ENCODE measurements around the gene AKAP13. TPM values are rescaled to one million over a fixed set of nuclear protein-coding genes. Genes with fewer than 3 reads are reported as not detected.
"Not testable (repeated sequence)": the region's sequence is repeated elsewhere in the genome, so short reads cannot be mapped to it uniquely, and the experiment has no call there.

Gene AKAP13
- polyA plus RNA-seq, 12 donors: 57.9 to 109 (median 77.9) TPM; not detected in 1

DNA sequence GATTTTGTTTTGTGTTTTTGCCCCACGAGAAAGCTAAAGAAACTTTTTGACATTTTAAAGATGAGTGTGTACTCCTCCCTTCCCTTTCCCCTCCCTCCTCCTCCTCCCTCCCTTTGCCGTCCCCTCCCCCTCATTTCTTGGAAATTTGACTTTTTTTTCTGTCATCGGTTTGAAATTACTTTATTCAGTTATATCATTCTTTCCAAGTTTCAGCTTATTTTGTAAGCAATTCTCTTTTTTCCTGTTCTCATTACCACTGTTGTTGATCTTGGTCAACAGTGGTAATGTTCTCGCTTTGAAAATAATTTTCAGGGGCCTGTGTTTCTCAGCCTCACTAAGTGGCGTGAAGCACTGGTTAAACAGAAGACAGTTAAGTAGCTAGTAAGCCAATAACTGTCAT, 178.4 kb downstream of the AKAP13 start:
- DNase-seq: no peak

DNA sequence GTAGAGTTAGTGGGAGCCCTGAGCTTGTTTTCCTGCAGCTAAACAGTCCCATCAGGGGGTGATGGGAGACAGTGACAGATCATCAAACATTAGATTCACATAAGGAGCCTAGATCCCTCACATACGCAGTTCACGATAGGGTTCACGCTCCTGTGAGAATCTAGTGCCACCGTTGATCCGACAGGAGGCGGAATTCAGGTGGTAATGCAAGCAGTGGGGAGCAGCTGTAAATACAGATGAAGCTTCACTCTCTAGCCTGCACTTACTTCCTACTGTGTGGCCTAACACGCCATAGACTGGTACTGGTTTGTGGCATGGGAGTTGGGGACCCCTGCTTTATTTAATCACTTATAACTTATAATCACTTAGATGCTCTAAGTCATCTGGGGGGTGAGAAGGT, 179.1 kb downstream of the AKAP13 start:
- DNase-seq: no peak

DNA sequence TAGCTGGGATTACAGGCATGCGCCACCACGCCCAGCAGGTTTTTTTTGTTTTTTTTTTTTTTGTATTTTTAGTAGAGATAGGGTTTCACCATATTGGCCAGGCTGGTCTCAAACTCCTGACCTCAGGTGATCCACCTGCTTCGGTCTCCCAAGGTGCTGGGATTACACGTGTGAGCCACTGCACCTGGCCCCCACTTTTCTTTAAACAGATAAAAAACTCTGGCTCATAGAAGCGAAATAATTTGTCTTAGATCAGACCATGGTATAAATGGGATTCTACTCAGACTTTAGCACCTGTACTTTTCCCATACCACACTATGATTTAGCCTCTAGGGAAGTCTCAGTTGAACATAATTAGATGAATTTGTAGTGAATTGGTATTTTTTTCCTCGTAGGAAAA, 182.4 kb downstream of the AKAP13 start:
- DNase-seq: no peak

DNA sequence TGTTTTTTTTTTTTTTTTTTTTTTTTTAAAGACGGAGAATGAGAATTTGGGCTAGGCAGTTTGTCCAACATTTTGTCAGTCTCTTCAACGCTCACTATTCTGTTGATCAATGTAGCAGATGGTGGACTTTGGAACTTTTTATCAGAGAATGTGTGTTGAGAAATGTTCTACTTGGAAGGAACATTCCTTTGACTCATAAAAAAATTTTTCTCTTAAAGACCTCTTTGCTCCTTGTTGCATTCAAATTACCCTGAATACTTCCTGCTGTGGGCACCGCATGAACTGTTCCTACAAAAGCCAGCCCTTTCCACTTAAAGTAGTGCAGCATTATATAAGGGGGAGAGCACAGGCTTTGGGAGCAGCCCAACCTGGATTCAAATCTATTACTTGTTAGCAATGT, 182.9 kb downstream of the AKAP13 start:
- DNase-seq: no peak

DNA sequence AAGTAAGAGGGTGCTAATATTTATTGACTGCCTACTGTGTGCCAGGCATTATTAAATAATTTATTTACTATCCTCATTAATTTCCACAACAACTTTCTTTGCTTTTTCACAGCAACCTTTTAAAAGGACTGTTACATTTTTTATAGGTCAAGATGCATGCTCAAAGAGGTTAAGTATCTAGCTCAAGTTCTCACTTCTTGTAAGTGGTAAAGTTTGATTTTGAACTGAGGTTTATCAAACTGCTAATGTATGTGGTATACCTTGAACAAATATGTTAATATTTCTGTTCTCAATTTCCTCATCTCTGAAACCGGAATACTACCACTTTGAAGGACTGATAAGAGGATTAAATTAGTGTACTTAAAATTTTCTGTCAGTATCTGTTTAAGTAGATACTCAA, 183.3 kb downstream of the AKAP13 start:
- no peak for DNase-seq

DNA sequence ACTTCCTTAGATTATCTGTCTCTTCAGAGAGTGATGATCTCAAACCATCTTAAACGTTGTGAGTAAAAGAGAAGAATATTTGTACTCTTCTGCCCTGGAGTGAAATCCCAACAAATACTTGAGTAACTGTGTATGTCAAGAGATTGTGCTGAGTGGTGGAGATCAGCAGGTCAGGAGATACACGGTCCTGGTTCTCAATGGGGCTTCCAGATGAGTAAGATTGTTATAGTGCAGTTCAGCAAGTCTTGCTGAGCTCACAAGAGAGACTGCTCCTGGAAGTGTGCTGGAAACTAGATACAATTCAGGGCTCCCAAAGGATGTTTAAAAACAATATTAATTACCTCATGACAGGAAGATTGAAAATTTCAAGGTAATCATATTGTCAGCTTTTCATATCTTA, 184.3 kb downstream of the AKAP13 start:
- no peak for DNase-seq

DNA sequence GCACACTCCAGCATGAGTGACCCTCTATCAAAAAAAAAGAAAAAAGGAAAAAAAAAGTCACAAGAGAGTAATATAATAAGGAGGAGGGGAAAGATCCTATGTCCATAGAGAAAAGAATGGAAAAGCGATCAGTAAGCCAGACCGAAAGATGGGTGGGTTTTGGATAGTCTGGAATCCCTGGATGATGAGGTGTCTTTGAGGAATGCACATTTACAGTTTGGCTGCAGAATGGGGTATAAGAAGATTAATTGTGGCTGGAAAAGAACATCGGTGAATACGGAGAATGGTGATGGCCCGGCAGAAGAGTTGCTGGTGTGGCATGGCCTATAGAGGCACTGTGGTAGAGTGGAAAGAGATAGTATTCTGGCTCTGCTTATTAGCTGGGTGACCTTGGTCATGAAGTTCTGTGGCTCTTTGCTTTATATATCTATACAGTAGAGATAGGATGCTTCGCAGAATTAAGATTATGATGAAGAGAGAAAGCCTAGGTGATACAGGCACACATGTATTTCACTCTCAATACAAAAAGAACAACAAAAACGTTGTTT, 187.9 kb downstream of the AKAP13 start:
- no peak for DNase-seq

DNA sequence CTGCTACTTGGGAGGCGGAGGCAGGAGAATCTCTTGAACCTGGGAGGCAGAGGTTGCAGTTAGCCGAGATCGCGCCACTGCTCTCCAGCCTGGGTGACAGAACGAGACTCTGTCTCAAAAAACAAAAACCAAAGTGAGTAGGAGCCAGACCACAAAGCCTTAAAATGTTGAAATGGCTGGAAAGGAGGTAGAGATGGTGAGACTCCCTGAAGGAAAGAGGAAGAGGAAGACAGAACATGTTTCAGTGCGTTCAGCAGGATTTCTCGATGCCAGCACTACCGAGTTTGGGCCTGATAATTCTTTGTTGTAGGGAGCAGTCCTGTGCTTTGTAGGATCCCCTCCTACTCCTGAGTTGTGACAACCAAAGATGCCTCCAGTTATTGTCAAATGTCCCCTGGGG, 189.9 kb downstream of the AKAP13 start:
- DNase-seq: no peak

DNA sequence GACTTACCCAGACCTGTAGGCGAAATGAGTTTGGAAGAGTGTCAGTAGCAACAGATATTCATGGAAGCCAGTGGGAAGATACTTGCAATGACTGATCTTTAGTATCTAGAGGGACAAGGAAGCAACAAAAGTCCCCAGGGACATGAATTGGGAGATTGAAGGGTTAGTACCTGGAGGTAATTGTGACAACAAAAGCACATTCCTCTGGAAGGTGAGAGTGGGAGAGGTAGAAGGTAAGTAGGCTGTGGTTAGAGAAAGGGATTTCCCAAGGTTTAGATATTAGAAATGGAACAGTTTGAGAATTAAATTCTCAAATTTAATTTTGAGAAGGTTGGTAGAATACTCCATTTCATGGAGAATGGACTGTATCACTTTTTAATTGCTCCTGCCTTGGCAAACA, 191.4 kb downstream of the AKAP13 start:
- DNase-seq: no peak

DNA sequence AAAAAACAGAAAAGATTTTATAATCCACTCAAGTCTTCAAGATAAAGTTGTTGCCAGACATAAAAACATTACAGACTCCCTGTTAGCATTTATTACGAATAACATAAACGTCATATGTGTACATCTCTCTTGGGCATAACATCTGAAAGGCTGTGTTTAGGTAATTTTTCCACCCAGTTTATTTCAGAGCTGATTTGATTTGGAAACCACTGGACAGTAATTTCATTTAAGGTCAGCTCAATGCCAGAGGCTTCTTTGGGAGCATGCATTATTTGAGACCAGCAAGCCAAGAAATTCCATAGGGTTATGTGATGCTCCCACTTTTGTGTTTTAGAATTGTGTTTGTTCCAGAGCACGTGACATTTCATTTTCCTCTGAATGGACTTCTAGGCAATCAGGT, 196.0 kb downstream of the AKAP13 start:
- DNase-seq: no peak

DNA sequence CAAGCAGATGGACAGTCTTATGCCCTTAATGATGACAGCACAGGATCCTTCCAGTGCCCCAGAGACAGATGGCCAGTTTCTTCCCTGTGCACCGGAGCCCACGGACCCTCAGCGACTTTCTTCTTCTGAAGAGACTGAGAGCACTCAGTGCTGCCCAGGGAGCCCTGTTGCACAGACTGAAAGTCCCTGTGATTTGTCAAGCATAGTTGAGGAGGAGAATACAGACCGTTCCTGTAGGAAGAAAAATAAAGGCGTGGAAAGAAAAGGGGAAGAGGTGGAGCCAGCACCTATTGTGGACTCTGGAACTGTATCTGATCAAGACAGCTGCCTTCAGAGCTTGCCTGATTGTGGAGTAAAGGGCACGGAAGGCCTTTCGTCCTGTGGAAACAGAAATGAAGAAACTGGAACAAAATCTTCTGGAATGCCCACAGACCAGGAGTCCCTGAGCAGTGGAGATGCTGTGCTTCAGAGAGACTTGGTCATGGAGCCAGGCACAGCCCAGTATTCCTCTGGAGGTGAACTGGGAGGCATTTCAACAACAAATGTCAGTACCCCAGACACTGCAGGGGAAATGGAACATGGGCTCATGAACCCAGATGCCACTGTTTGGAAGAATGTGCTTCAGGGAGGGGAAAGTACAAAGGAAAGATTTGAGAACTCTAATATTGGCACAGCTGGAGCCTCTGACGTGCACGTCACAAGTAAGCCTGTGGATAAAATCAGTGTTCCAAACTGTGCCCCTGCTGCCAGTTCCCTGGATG, 198.7 kb downstream of the AKAP13 start:
- DNase-seq: no peak

DNA sequence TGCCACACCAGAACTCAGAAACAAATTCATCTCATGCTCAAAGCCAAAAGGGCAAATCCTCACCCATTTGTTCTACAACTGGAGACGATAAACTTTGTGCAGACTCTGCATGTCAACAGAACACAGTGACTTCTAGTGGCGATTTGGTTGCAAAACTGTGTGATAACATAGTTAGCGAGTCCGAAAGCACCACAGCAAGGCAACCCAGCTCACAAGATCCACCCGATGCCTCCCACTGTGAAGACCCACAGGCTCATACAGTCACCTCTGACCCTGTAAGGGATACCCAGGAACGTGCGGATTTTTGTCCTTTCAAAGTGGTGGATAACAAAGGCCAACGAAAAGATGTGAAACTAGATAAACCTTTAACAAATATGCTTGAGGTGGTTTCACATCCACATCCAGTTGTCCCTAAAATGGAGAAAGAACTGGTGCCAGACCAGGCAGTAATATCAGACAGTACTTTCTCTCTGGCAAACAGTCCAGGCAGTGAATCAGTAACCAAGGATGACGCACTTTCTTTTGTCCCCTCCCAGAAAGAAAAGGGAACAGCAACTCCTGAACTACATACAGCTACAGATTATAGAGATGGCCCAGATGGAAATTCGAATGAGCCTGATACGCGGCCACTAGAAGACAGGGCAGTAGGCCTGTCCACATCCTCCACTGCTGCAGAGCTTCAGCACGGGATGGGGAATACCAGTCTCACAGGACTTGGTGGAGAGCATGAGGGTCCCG, 199.7 kb downstream of the AKAP13 start:
- DNase-seq: no peak

DNA sequence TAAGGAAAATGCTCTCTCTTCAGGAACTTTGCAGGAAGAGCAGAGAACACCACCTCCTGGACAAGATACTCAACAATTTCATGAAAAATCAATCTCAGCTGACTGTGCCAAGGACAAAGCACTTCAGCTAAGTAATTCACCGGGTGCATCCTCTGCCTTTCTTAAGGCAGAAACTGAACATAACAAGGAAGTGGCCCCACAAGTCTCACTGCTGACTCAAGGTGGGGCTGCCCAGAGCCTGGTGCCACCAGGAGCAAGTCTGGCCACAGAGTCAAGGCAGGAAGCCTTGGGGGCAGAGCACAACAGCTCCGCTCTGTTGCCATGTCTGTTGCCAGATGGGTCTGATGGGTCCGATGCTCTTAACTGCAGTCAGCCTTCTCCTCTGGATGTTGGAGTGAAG, 200.5 kb downstream of the AKAP13 start:
- no peak for DNase-seq

DNA sequence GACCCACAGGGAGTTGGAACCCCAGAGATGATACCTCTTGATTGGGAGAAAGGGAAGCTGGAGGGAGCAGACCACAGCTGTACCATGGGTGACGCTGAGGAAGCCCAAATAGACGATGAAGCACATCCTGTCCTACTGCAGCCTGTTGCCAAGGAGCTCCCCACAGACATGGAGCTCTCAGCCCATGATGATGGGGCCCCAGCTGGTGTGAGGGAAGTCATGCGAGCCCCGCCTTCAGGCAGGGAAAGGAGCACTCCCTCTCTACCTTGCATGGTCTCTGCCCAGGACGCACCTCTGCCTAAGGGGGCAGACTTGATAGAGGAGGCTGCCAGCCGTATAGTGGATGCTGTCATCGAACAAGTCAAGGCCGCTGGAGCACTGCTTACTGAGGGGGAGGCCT, 201.1 kb downstream of the AKAP13 start:
- DNase-seq: no peak

DNA sequence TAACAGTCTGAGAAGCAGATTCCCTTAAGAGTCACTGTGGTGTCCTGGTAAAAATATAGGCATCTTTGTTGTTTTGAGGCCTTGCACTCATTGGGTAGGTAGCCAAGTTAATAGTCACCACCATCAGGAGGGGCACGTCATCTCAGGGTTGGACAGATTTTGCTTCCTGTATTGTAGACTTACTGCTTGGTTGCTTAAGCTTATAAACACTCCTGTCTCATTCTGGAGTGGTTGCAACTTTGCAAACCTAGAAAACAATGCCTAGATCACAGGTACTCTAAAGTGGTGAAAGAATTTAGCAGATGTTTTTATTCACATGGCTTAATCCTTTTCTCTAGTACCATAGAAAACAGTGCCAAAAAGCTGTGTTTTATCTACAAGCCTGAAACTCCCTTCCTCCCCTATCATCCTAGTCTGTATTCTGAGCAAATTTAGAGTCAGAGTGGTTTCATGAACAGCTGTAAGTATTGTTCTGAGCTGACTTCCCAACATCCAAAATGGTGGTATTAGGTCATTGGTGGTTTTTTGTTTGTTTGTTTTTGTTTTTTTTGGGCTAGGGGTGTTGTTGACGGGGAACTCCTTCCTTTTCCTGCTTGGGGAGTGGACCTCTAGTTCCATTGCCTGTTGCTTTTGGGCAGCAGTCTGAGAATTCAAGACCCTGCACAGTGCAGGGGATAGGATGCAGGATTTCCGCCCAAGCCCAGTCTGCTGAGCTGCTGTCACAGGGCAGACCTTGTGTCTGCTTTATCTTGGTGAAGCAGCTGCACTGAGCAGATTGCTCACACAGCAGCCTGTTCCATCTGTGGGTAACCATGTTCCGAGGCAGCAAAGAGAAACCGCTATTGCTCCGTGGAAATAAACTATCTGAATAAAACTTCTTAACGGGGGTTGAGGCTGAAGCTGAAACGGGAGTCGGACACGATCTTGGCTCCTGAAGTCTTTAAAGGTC, 202.0 kb downstream of the AKAP13 start:
- no peak for DNase-seq

DNA sequence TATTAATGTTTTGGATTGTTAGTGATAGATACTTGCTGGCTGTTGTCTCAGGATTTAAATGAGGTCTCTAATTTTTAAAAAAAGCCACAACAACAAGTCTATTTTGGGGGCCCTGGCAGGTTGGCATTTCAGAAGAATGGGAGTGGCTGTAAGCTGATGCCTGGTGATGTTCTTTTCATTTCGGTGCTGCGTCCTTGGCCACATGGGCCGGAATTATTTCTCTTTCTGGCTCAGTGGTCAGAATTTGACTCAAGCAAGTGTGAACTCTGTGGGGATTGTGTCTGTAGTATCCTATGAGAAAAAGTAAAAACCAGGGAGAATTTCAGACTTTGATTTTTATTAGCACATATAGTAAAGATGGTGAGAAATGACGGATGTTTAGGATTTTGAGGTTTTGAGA, 203.0 kb downstream of the AKAP13 start:
- DNase-seq: no peak

DNA sequence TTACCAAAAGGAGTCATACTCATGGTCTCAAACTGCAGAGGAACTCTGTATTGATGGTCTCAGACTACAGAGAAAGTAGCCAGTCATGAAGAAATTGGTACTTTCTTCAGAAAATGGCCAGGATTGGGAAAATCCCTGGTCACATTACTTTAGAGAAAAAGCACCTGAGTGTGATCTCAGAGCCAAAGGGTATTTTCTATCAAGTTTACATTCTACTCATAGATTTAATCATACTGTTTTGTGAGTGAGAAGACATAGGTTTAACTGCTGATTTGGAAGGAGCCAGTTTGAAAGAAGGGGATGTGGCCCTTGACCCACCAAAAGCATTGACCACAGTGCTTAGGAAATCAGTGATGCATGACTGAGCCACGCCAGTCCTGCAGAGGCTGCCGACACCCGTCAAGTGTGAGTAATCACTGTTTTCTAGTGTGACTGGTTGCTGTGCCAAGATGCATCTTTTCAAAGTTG, 203.6 kb downstream of the AKAP13 start:
- no peak for DNase-seq

DNA sequence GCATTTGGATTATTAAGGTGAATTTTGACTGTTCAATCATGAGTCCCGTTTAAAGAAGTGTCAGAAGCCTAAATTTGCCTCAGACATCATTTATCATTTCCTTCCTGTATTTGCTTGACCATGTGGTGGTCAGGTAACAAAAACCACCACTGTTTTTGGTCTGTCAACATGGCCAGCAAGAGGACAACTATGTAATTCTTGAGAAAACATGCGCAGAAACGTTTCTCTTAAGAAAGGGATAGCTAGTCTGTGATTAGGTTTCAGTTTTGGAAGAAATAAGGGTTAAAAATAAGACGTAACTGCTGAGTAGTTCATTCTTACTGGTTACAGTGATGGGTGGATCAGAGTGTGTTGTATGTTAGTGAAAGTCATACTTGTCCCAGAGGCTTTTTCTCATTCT, 204.5 kb downstream of the AKAP13 start:
- no peak for DNase-seq

DNA sequence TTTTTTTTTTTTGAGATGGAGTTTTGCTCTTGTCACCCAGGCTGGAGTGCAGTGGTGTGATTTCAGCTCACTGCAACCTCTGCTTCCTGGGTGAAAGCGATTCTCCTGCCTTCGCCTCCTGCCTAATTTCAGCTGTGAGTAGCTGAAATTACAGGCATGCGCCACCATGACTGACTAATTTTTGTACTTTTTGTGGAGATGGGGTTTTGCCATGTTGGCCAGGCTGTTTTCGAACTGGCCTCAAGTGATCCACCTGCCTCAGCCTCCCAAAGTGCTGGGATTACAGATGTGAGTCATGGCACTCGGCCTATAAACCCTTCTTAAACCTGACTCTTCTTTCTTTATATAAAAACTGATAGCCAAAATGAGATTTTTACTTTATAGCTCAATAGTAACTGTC, 205.8 kb downstream of the AKAP13 start:
- not testable (repeated sequence) for DNase-seq

DNA sequence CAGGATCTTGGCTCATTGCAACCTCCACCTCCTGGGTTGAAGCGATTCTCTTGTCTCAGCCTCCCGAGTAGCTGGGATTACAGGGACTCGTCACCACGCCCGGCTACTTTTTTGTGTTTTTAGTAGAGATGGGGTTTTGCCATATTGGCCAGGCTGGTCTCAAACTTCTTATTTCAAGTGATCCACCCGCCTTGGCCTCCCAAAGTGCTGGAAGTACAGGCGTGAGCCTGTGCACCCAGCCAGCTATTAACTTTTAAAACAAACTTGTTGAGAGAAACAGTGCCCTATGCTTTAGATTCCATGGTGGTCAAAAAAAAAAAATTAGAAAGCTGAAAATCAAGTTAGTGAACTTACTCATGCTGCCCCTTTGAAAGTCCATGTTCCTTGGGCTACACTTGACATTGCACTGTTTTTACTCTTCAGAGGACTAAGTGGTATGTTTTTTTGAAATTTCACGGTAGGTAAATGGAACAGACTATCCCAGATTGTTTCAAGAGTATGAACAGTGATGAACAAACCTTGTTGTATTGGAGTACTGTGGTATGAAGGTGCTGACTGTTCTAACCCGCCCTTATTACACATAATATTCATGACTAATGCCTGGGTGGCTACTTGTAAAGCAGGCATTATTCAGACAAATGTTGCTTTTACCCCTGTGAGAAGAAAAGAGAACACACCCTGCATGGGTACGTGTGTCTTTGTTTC, 207.5 kb downstream of the AKAP13 start:
- DNase-seq: no peak

DNA sequence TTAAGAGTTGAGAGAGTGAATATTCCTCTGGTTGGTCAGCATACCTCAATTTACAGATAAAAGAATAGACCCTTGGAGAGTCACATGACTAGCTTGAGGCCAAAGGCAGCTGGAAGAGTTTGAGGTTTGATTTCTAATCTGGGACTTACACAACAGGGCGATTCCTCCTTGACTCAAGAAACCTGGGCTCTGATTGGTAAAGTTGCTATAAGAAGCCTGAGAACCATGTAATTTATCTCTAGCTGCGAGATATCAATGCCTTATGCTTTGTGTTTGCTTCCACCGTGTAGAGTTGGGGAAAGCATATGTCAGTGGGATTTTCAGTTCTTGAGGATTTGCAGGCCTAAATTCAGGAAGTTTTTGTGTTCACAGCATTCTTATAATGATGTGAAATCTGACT, 208.3 kb downstream of the AKAP13 start:
- no peak for DNase-seq
